ENCODE results near the gene ARL11. TPM values are rescaled to one million over a fixed set of nuclear protein-coding genes. Genes with fewer than 3 reads are reported as not detected.
A peak's percentile ranks its signal among the peaks of the same experiment; 100 is the strongest.

The ARL11 gene
- total and polyA plus RNA-seq, 2 of the 4 experiments (the other 2 are of a cell fraction) = not detected

DNA sequence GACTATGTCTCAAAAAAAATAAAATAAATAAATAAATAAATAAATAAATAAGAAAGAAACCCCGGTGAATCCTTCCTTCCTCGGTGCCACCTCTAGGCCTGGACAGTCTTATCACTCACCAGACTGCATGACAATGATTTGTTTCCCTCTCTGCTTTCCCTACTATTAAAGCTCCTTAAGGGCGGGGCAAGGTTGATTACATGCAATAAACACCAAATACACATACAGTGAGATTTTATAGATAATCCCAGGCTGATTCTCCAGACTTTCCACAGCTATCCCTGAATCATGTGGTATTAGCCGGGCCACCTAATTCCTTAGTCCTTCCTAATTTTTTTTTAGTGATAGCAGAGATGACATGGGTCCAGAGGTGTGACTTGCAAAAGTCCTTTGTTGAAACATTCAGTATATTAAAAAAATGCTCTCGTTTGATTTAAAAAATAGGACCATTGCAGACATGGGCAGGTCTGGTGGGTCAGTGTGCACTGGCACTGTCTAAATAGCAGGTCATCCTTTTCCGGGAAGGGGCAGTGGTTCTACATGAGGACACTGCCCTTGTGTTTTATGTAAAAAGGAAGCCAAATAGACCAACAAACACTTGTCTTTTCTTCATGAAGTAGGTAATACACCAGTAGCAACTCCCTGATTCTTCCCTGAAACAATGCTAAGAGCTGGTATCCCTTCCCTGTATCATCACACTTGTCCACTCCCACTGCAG lies 48.4 kb downstream of the ARL11 start:
- Histone ChIP-seq H3K27me3 (ENCODE audit: control insufficient read depth, insufficient read depth, low read length) (no peaks in the 10 kb centered on the region), H2AFZ (replicated peaks; ENCODE audit: low read length, poor library complexity) (no peak overlapping the region), H3K4me3 (ENCODE audit: insufficient read depth, low read depth, low read length) (no peak overlapping the region), H2BK5ac (ENCODE audit: low read depth, low read length, poor library complexity, severe bottlenecking) (no peak overlapping the region), H3K27ac (ENCODE audit: insufficient read depth, low read length) (no peak overlapping the region), H2BK120ac (ENCODE audit: low read depth, low read length) (no peak overlapping the region), H3K4me2 (ENCODE audit: low read depth, low read length) (no peak overlapping the region), H2BK20ac (ENCODE audit: low read depth, low read length) (no peak overlapping the region), H3K18ac (ENCODE audit: low read depth, low read length) (no peak overlapping the region), H4K5ac (ENCODE audit: low read depth, low read length) (no peak overlapping the region), H4K20me1 (ENCODE audit: insufficient read depth, low read length) (peaks cover 3% of the 10 kb centered on the region; the same call in 1 of the 2 replicates), H3K14ac (replicated peaks; ENCODE audit: low read depth, low read length) (no peak overlapping the region), H3K9ac (ENCODE audit: low read depth, low read length) (no peak overlapping the region), H3K4ac (ENCODE audit: low read depth, low read length) (no peak overlapping the region), H3K36me3 (ENCODE audit: control insufficient read depth, insufficient read depth, low read length) (peaks cover 2% of the 10 kb centered on the region), H2BK15ac (ENCODE audit: low read depth, low read length) (no peak overlapping the region), H3K9me1 (ENCODE audit: insufficient read depth, low read length) (peaks cover 6% of the 10 kb centered on the region), H2AK5ac (ENCODE audit: low read depth, low read length) (no peak overlapping the region), H3K23ac (ENCODE audit: low read depth, low read length) (0 out of 2 replicates have a peak overlapping the region, but pooled peaks have one; percentile 63), H3K79me1 (ENCODE audit: low read depth in 1 of 2, low read length in 2 of 2) (peaks cover 21 to 45% of the 10 kb centered on the region in 2 experiments), H3K9me3 (ENCODE audit: control insufficient read depth, insufficient read depth, low read length) (no peaks in the 10 kb centered on the region), H3K4me1 (ENCODE audit: control insufficient read depth, insufficient read depth, low read length) (no peaks in the 10 kb centered on the region), H4K8ac (ENCODE audit: low read depth in 2 of 2, low read length in 2 of 2) (no peak overlapping the region), H3K56ac (ENCODE audit: extremely low read depth, insufficient read depth, low read length) (no peak overlapping the region), H4K91ac (ENCODE audit: insufficient read depth, low read depth, low read length) (no peak overlapping the region), H2AK9ac (replicated peaks; ENCODE audit: low read depth, low read length, poor library complexity) (no peak overlapping the region)
- dilution Hi-C loops (cut with HindIII; ENCODE audit: low sequenced_read_pairs, unreplicated experiment) = no loop called here
- intact Hi-C loops (cut with micrococcal nuclease) = loop anchor here (10.0 kb wide), 1 partner anchor 838 kb away; no protein-coding TSS in a partner anchor
- ATAC-seq (ENCODE audit: low read depth) (no peak), DNase-seq (no peak)
- no TSS peak for BruUV-seq (replicated peaks)
- POLR2A ChIA-PET (ENCODE audit: unreplicated experiment) = no interaction called here
- in situ Hi-C loops (cut with MboI; ENCODE audit: low sequenced_read_pairs) = loop anchor here (10.0 kb wide), 2 partner anchors 848 to 1128 kb away; no protein-coding TSS in a partner anchor
- CTCF ChIA-PET = no interaction called here
- TF ChIP-seq MAZ (IDR thresholded peaks at IDR 0.05; ENCODE audit: borderline replicate concordance, low read depth, low read length) = no peak
- TF ChIP-seq RFX5 (IDR thresholded peaks at IDR 0.05; ENCODE audit: low read depth, low read length) = no peak
- TF ChIP-seq, protein P1, sequence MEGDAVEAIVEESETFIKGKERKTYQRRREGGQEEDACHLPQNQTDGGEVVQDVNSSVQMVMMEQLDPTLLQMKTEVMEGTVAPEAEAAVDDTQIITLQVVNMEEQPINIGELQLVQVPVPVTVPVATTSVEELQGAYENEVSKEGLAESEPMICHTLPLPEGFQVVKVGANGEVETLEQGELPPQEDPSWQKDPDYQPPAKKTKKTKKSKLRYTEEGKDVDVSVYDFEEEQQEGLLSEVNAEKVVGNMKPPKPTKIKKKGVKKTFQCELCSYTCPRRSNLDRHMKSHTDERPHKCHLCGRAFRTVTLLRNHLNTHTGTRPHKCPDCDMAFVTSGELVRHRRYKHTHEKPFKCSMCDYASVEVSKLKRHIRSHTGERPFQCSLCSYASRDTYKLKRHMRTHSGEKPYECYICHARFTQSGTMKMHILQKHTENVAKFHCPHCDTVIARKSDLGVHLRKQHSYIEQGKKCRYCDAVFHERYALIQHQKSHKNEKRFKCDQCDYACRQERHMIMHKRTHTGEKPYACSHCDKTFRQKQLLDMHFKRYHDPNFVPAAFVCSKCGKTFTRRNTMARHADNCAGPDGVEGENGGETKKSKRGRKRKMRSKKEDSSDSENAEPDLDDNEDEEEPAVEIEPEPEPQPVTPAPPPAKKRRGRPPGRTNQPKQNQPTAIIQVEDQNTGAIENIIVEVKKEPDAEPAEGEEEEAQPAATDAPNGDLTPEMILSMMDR (conservative IDR thresholded peaks at IDR 0.05; ENCODE audit: low read depth, low read length) = no peak
- no peak for TF ChIP-seq NFE2L2 (IDR thresholded peaks at IDR 0.05; ENCODE audit: low read depth, low read length)
- no CpG with 5 or more reads among the region's 6 CpGs for WGBS, 2 experiments (ENCODE audit: extremely low coverage in 2 of 2, insufficient read length in 1 of 2)
